Mucosa of gallbladder (tissue), 1 donor: Measurements from ENCODE around the gene HS2ST1. TPM values are rescaled to one million over a fixed set of nuclear protein-coding genes. Genes with fewer than 3 reads are reported as not detected.
"Not testable (repeated sequence)": the region's sequence is repeated elsewhere in the genome, so short reads cannot be mapped to it uniquely, and the experiment has no call there.

ENCODE experiments used
- DNase-seq: peaks from one replicate; pipeline ENCODE4 v3.0.0-alpha.2; 2020; ENCODE audit warnings: low spot score
- total RNA-seq: library from RNA; stranded (reverse); gene quantifications from one replicate; pipeline ENCODE4 v1.2.1, GENCODE V29; 2021
- donor health status: DM: no; HTN: no; CAD: no.

HS2ST1 gene
- total RNA-seq, 1 donor from 2014 or later, result 22.3 TPM

- DNase-seq, result no peak
These were observed 103.7 kb downstream of the HS2ST1 start for GRCh38 chr1:87017998-87018672.

GRCh38 chr1:87023326-87023725 lies 108.9 kb downstream of the HS2ST1 start:
- no peak for DNase-seq

- no peak for DNase-seq
These were observed 110.6 kb downstream of the HS2ST1 start for GRCh38 chr1:87024936-87025540.

GRCh38 chr1:87027561-87027960 lies 113.1 kb downstream of the HS2ST1 start:
- not testable (repeated sequence) for DNase-seq

GRCh38 chr1:87028576-87028975 lies 114.1 kb downstream of the HS2ST1 start:
- no peak for DNase-seq

GRCh38 chr1:87030740-87031690 lies 116.6 kb downstream of the HS2ST1 start:
- DNase-seq, result no peak

GRCh38 chr1:87034351-87034750 lies 119.9 kb downstream of the HS2ST1 start:
- no peak for DNase-seq

- DNase-seq, result no peak
These were observed 124.7 kb downstream of the HS2ST1 start for GRCh38 chr1:87039096-87039495.

GRCh38 chr1:87042111-87042811 lies 127.8 kb downstream of the HS2ST1 start:
- no peak for DNase-seq

GRCh38 chr1:87044424-87044823 lies 130.0 kb downstream of the HS2ST1 start:
- no peak for DNase-seq

GRCh38 chr1:87044840-87045239 lies 130.4 kb downstream of the HS2ST1 start:
- no peak for DNase-seq

- no peak for DNase-seq
These were observed 131.4 kb downstream of the HS2ST1 start for GRCh38 chr1:87045761-87046304.

GRCh38 chr1:87046951-87047350 lies 132.5 kb downstream of the HS2ST1 start:
- DNase-seq, result no peak

- no peak for DNase-seq
These were observed 133.8 kb downstream of the HS2ST1 start for GRCh38 chr1:87048237-87048636.

GRCh38 chr1:87051965-87052364 lies 137.5 kb downstream of the HS2ST1 start:
- DNase-seq, result no peak

GRCh38 chr1:87052400-87052799 lies 138.0 kb downstream of the HS2ST1 start:
- DNase-seq, result no peak

- no peak for DNase-seq
These were observed 138.5 kb downstream of the HS2ST1 start for GRCh38 chr1:87052961-87053360.

GRCh38 chr1:87053446-87053845 lies 139.0 kb downstream of the HS2ST1 start:
- DNase-seq, result no peak

GRCh38 chr1:87056974-87057373 lies 142.5 kb downstream of the HS2ST1 start:
- DNase-seq, result no peak

- no peak for DNase-seq
These were observed 143.9 kb downstream of the HS2ST1 start for GRCh38 chr1:87058343-87058649.

GRCh38 chr1:87061742-87062156 lies 147.3 kb downstream of the HS2ST1 start:
- no peak for DNase-seq

- no peak for DNase-seq
These were observed 148.3 kb downstream of the HS2ST1 start for GRCh38 chr1:87062687-87063086.
